ENCODE results near the gene DYNLT3.

The DYNLT3 gene

DNA sequence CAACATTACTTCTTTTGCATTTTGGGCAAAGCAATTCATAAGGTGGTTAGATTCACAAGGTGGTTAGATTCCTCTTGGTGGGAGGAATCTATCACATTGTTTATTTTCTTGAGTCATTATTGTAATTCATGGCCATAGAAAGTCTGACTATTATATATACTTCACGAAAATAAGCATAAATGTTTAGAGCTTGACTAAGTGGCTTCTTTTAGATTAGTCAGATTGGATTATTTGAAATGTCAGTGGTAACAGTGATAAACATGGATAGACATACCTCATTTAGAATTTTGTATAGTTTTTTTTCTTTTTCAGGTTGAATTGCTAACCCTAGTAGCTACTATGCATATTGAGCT lies 24.9 kb upstream of the DYNLT3 start:
- Histone ChIP-seq H3K4me3 (ENCODE audit: low read length) (no peak overlapping the region), H4K20me1 (ENCODE audit: control insufficient read depth, insufficient read depth, low read depth, low read length) (no peaks in the 10 kb centered on the region), H3K27ac (ENCODE audit: low read depth, low read length) (no peak overlapping the region), H3F3A (ENCODE audit: control insufficient read depth, insufficient read depth) (no peaks in the 10 kb centered on the region), H3K4me1 (ENCODE audit: control insufficient read depth, low read length) (no peaks in the 10 kb centered on the region), H3K9me2 (replicated peaks; ENCODE audit: control insufficient read depth, low read length) (no peaks in the 10 kb centered on the region), H3K4me2 (ENCODE audit: low read length) (no peak overlapping the region), H3K9me3 (ENCODE audit: control insufficient read depth, insufficient read depth, low read length) (no peaks in the 10 kb centered on the region), H3K79me2 (ENCODE audit: control insufficient read depth, low read length) (no peaks in the 10 kb centered on the region), H3K27me3 (ENCODE audit: control insufficient read depth, low read length) (no peaks in the 10 kb centered on the region), H3K36me3 (ENCODE audit: control insufficient read depth, low read length) (no peaks in the 10 kb centered on the region)
- TF ChIP-seq, protein P1, sequence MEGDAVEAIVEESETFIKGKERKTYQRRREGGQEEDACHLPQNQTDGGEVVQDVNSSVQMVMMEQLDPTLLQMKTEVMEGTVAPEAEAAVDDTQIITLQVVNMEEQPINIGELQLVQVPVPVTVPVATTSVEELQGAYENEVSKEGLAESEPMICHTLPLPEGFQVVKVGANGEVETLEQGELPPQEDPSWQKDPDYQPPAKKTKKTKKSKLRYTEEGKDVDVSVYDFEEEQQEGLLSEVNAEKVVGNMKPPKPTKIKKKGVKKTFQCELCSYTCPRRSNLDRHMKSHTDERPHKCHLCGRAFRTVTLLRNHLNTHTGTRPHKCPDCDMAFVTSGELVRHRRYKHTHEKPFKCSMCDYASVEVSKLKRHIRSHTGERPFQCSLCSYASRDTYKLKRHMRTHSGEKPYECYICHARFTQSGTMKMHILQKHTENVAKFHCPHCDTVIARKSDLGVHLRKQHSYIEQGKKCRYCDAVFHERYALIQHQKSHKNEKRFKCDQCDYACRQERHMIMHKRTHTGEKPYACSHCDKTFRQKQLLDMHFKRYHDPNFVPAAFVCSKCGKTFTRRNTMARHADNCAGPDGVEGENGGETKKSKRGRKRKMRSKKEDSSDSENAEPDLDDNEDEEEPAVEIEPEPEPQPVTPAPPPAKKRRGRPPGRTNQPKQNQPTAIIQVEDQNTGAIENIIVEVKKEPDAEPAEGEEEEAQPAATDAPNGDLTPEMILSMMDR (IDR thresholded peaks at IDR 0.05; ENCODE audit: low read depth, low read length, poor library complexity, severe bottlenecking), result no peak
- TF ChIP-seq EZH2phosphoT487 (IDR thresholded peaks at IDR 0.05; ENCODE audit: borderline replicate concordance, low read length), result no peak

DNA sequence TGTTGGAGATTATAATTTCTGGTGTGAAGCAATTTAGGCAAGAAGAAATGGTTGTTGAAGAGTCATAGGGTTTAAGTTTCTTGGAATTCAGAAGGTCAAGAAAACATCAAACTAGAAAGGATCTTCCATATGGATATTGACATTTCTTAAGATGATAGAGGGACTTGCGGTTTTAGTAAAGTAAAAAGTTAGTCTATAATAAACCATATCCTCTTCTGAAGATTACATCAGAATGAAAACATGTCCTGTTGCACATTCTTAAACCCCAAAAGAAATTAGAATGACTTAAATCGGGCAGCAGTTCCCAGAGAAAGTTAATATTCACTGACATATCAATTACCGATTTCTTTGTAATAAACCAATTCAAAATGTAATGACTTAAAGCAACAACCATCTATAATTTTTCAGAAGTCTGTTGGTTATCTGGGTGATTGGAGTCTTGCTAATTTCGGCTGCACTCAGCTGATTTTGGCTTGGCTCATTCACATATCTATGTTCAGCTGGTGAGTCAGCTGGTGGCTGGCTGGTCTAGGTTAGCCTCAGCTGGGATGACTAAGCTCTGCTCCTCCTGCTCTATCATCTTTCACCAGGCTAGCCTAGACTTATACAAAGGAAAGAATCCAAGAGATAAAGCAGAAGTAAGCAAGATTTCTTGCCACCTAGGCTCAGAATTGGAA lies 24.4 kb upstream of the DYNLT3 start:
- Histone ChIP-seq H3K4me1 (ENCODE audit: control insufficient read depth, low read length) (no peaks in the 10 kb centered on the region), H3K27ac (ENCODE audit: low read depth, low read length) (no peak overlapping the region), H3K27me3 (ENCODE audit: control insufficient read depth, low read length) (no peaks in the 10 kb centered on the region), H3K4me2 (ENCODE audit: low read length) (no peak overlapping the region), H3K36me3 (ENCODE audit: control insufficient read depth, low read length) (no peaks in the 10 kb centered on the region), H3F3A (ENCODE audit: control insufficient read depth, insufficient read depth) (no peaks in the 10 kb centered on the region), H3K9me3 (ENCODE audit: control insufficient read depth, insufficient read depth, low read length) (no peaks in the 10 kb centered on the region), H3K79me2 (ENCODE audit: control insufficient read depth, low read length) (no peaks in the 10 kb centered on the region), H3K4me3 (ENCODE audit: low read length) (no peak overlapping the region), H4K20me1 (ENCODE audit: control insufficient read depth, insufficient read depth, low read depth, low read length) (no peaks in the 10 kb centered on the region), H3K9me2 (replicated peaks; ENCODE audit: control insufficient read depth, low read length) (no peaks in the 10 kb centered on the region)
- TF ChIP-seq, protein P1 (IDR thresholded peaks at IDR 0.05; ENCODE audit: low read depth, low read length, poor library complexity, severe bottlenecking), result no peak
- TF ChIP-seq EZH2phosphoT487 (IDR thresholded peaks at IDR 0.05; ENCODE audit: borderline replicate concordance, low read length), result no peak

DNA sequence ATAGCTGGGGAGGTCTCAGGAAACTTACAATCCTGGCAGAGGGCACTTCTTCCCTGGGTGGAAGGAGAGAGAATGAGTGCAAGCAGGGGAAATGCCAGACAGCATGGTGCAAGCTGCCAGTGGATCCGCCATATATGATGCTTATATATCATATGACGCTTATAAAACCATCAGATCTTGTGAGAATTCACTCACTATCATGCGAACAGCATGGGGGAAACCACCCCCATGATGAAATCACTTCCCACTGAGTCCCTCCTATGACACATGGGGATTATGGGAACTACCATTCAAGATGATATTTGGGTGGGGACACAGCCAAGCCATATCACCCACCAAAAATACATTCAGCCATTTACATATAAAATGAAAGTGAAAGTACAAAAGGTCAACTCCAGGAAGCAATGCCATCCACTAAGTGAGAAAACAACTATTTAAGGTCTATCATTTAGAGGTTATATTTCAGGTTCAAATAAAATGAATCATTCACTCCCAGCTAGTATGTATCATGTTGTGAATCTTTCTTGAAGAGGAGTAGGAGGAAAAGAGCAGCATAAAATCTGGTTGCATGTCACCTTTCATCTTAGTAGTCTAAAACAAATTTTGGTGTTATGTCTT lies 20.3 kb upstream of the DYNLT3 start:
- no peaks in the 10 kb centered on the region for H3K9me2 ChIP-seq (replicated peaks; ENCODE audit: control insufficient read depth, low read length)
- no peaks in the 10 kb centered on the region for H3K36me3 ChIP-seq (ENCODE audit: control insufficient read depth, low read length)
- H3K27ac ChIP-seq (ENCODE audit: low read depth, low read length), result no peak overlapping the region
- no peaks in the 10 kb centered on the region for H3K9me3 ChIP-seq (ENCODE audit: control insufficient read depth, insufficient read depth, low read length)
- no peaks in the 10 kb centered on the region for H3K27me3 ChIP-seq (ENCODE audit: control insufficient read depth, low read length)
- no peak overlapping the region for H3K4me3 ChIP-seq (ENCODE audit: low read length)
- H4K20me1 ChIP-seq (ENCODE audit: control insufficient read depth, insufficient read depth, low read depth, low read length), result no peaks in the 10 kb centered on the region
- TF ChIP-seq EZH2phosphoT487 (IDR thresholded peaks at IDR 0.05; ENCODE audit: borderline replicate concordance, low read length), result no peak
- TF ChIP-seq, protein P1 (IDR thresholded peaks at IDR 0.05; ENCODE audit: low read depth, low read length, poor library complexity, severe bottlenecking), result no peak
- no peaks in the 10 kb centered on the region for H3K4me1 ChIP-seq (ENCODE audit: control insufficient read depth, low read length)
- H3K79me2 ChIP-seq (ENCODE audit: control insufficient read depth, low read length), result no peaks in the 10 kb centered on the region
- no peak overlapping the region for H3K4me2 ChIP-seq (ENCODE audit: low read length)
- H3F3A ChIP-seq (ENCODE audit: control insufficient read depth, insufficient read depth), result no peaks in the 10 kb centered on the region

Measured in DOHH2 (cell line).